Small intestine (tissue), 7 donors: ENCODE results near the gene UCN3. TPM values are rescaled to one million over a fixed set of nuclear protein-coding genes. Genes with fewer than 3 reads are reported as not detected.

Experiments used
- DNase-seq, 2 donors: peaks; one replicate each; pipeline versions ENCODE4 v3.0.0 to v3.0.0-alpha.2; 2013
- FAIRE-seq: peaks from 2 replicates; lab custom pipeline; 2012; peaks lifted over from hg19 to GRCh38; lab: Jason Lieb, UNC
- H3K27ac ChIP-seq, 3 donors: one replicate each; pipeline ENCODE4 v1.5.1; 2013; ENCODE audit warnings: low read length in 2 of 3, mild to moderate bottlenecking in 2 of 3, control low read depth in 1 of 3, inconsistent platforms in 1 of 3, low read depth in 1 of 3, moderate library complexity in 1 of 3
- H3K27me3 ChIP-seq, 3 donors: one replicate each; pipeline ENCODE4 v1.6.1; 2013; ENCODE audit warnings: low read length in 3 of 3, inconsistent platforms in 1 of 3; ENCODE audit not compliant: control insufficient read depth in 3 of 3, insufficient read depth in 3 of 3
- H3K36me3 ChIP-seq, 3 donors: one replicate each; pipeline ENCODE4 v1.6.1; 2013; ENCODE audit warnings: low read length in 3 of 3, inconsistent platforms in 1 of 3, low read depth in 1 of 3, mild to moderate bottlenecking in 1 of 3, moderate library complexity in 1 of 3; ENCODE audit not compliant: control insufficient read depth in 3 of 3, insufficient read depth in 2 of 3
- H3K4me1 ChIP-seq, 3 donors: one replicate each; pipeline ENCODE4 v1.6.1; 2013; ENCODE audit warnings: low read length in 2 of 3, inconsistent platforms in 1 of 3, low read depth in 1 of 3, mild to moderate bottlenecking in 1 of 3, moderate library complexity in 1 of 3; ENCODE audit not compliant: control insufficient read depth in 3 of 3, insufficient read depth in 2 of 3
- H3K4me3 ChIP-seq, 3 donors: one replicate each; pipeline ENCODE4 v1.5.1; 2013; ENCODE audit warnings: low read length in 3 of 3, control low read depth in 1 of 3, inconsistent platforms in 1 of 3, low read depth in 1 of 3, mild to moderate bottlenecking in 1 of 3, moderate library complexity in 1 of 3
- H3K9me3 ChIP-seq, 2 donors: one replicate each; pipeline ENCODE4 v1.6.1; 2013; ENCODE audit warnings: low read depth in 1 of 2, low read length in 1 of 2; ENCODE audit not compliant: control insufficient read depth in 2 of 2, insufficient read depth in 1 of 2
- WGBS, 3 donors: extraction: QIAGEN DNeasy Blood & Tissue Kit; methylation state at CpG; one replicate each; pipeline ENCODE4 v1.1.7; 2013; 5-methylcytosine and 5-hydroxymethylcytosine counted together
- polyA plus RNA-seq, 4 donors: library from polyadenylated mRNA; stranded (reverse) in 3 of 4; unstranded in 1 of 4; fragments of 200-250 nt in 3 of 4; fragments of 120-200 nt in 1 of 4; gene quantifications; one replicate each; pipeline versions ENCODE4 v1.2.1 to v1.2.3, GENCODE V29; 2013
- donor health status: healthy with polysubstance abuse.
- donor health status: control.
- donor health status: control.
- donor health status: Bipolar disorder and iron deficiency.
- donor health status: healthy.

The UCN3 gene
- polyA plus RNA-seq, 4 donors: 1.9 to 5.8 (median 3.0) TPM

- DNase-seq (no peak), FAIRE-seq (no peak)
- no peaks in the 10 kb centered on the region for H3K36me3 ChIP-seq
- H3K4me3 ChIP-seq: no peak overlapping the region
- no peak overlapping the region for H3K27ac ChIP-seq
- H3K27me3 ChIP-seq: no peaks in the 10 kb centered on the region
- peaks cover 0 to 2% (median under 1%) of the 10 kb centered on the region in 3 donors for H3K4me1 ChIP-seq
- no peaks in the 10 kb centered on the region for H3K9me3 ChIP-seq
Measured at GRCh38 chr10:5418584-5418983, 53.8 kb downstream of the UCN3 start.

- no peak for FAIRE-seq
Measured at GRCh38 chr10:5419466-5420094, 54.8 kb downstream of the UCN3 start.

GRCh38 chr10:5423771-5424170 lies 59.0 kb downstream of the UCN3 start:
- WGBS, 3 donors: 42 to 50% (median 49%) methylated on average over 2 of the region's 2 CpGs
- Histone ChIP-seq H3K36me3 (no peaks in the 10 kb centered on the region), H3K9me3 (no peaks in the 10 kb centered on the region), H3K27me3 (no peaks in the 10 kb centered on the region), H3K27ac (no peak overlapping the region), H3K4me3 (no peak overlapping the region), H3K4me1 (no peaks in the 10 kb centered on the region)
- FAIRE-seq: no peak
- DNase-seq: no peak

More at GRCh38 chr10:5419466-5420094, 54.8 kb downstream of the UCN3 start:
- Histone ChIP-seq H3K27ac (no peak overlapping the region), H3K36me3 (no peaks in the 10 kb centered on the region), H3K27me3 (no peaks in the 10 kb centered on the region), H3K4me1 (peaks cover 0 to 1% (median 0%) of the 10 kb centered on the region in 3 donors), H3K4me3 (no peak overlapping the region), H3K9me3 (no peaks in the 10 kb centered on the region)
- 86 to 93% (median 86%) methylated on average over 3 of the region's 3 CpGs for WGBS, 3 donors
- DNase-seq: no peak

Other genes starting within 250 kb of the UCN3 start
- under 1 TPM in 1 of 4 donors, not detected in 3; 0.06 TPM for gene AKR1C8, start 179.8 kb upstream of the UCN3 start, polyA plus RNA-seq
- gene AKR1C4, start 168.1 kb upstream of the UCN3 start, polyA plus RNA-seq: 1 to 10 TPM in 3 of 4 donors, under 1 TPM in 1; 0.12 to 2.2 (median 2.0) TPM
- gene TUBAL3, start 39.9 kb downstream of the UCN3 start, polyA plus RNA-seq: 10 to 100 TPM; 11.4 to 97.7 (median 56.9) TPM
- 100 to 1,000 TPM in 3 of 4 donors, 10 to 100 TPM in 1; 58.0 to 187 (median 140) TPM for gene NET1, start 47.6 kb downstream of the UCN3 start, polyA plus RNA-seq
- gene CALML5, start 134.6 kb downstream of the UCN3 start, polyA plus RNA-seq: not detected
- gene CALML3, start 160.0 kb downstream of the UCN3 start, polyA plus RNA-seq: under 1 TPM in 3 of 4 donors, not detected in 1; 0.07 to 0.27 (median 0.22) TPM